ENCODE data around the gene STARD13.
A peak's percentile ranks its signal among the peaks of the same experiment; 100 is the strongest.

The STARD13 gene

DNA sequence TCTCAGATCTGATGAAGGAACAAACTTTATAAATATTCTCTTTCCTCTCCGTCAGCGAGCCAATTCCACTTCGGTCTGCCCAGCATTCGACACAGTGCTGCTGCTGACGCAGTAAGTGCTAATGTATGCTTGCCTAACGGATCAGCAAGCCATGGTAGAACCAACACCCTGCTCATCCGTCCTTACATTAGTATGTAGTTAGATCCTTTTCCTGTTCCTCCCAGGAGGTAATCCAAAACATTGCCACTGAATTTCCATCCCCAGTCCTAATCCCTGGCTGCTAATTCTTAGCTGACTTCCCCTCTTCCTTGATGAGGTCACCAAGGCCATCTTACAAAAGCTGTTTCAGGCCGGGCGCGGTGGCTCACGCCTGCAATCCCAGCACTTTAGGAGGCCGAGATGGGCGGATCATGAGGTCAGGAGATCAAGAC, 88.0 kb downstream of the STARD13 start:
- Histone ChIP-seq H3K9me3 (ENCODE audit: control insufficient read depth in 2 of 2, low read length in 2 of 2) (no peaks in the 10 kb centered on the region), H3K36me3 (ENCODE audit: control insufficient read depth in 2 of 2, insufficient read depth in 2 of 2, low read length in 2 of 2) (no peaks in the 10 kb centered on the region), H3K4me3 (ENCODE audit: low read length in 2 of 2) (peak overlapping the region in 1 of 2 donors; percentile 31), H3K9ac (ENCODE audit: low read length in 2 of 2) (no peak overlapping the region), H3K4me1 (ENCODE audit: control insufficient read depth, insufficient read depth, low read length) (peaks cover 19% of the 10 kb centered on the region), H3K27me3 (ENCODE audit: control insufficient read depth in 1 of 2, insufficient read depth in 2 of 2, low read length in 2 of 2) (no peaks in the 10 kb centered on the region), H3K27ac (ENCODE audit: low read length) (peak overlapping the region; percentile 47)

- Histone ChIP-seq H3K4me1 (ENCODE audit: control insufficient read depth, insufficient read depth, low read length) (peaks cover 22% of the 10 kb centered on the region), H3K27ac (ENCODE audit: low read length) (peak overlapping the region; percentile 47)
Observed at GRCh38 chr13:33196767-33197166, 88.8 kb downstream of the STARD13 start.

DNA sequence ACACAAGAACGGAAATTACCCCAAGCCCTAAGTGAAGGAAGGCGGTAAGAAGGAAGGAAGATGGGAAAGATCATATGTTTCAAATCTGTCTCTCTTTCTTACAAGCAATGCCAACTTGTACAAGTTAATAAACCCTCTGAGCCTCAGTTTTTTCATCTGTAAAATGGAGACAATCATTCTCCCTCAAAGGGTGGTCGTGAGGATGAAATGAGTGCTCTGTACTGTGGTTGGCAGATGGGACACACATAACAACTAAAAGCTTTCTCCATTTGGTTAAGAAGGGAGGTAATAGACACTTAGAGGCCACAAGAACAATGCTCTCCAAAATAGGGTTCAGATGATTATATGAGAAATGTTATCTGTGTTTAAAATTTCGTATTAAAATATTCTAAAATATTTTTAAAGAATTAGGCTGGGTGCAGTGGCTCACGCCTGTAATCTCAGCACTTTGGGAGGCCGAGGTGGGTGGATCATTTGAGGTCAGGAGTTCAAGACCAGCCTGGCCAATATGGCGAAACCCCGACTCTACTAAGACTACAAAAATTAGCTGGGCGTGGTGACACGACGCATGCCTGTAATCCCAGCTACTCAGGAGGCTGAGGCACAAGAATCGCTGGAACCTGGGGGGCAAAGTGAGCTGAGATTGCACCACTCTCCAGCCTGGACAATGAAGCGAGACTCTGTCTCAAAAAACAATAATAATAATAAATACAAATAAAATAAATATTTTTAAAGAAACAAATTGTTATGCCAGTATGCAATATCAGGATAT, 89.7 kb downstream of the STARD13 start:
- Histone ChIP-seq H3K27ac (ENCODE audit: low read length) (no peak overlapping the region), H3K9ac (ENCODE audit: low read length in 2 of 2) (peak overlapping the region in 1 of 2 donors; percentile 11), H3K9me3 (ENCODE audit: control insufficient read depth in 2 of 2, low read length in 2 of 2) (no peaks in the 10 kb centered on the region), H3K27me3 (ENCODE audit: control insufficient read depth in 1 of 2, insufficient read depth in 2 of 2, low read length in 2 of 2) (no peaks in the 10 kb centered on the region), H3K36me3 (ENCODE audit: control insufficient read depth in 2 of 2, insufficient read depth in 2 of 2, low read length in 2 of 2) (no peaks in the 10 kb centered on the region), H3K4me1 (ENCODE audit: control insufficient read depth, insufficient read depth, low read length) (peaks cover 28% of the 10 kb centered on the region), H3K4me3 (ENCODE audit: low read length in 2 of 2) (peak overlapping the region; percentile 13 to 36)

More at GRCh38 chr13:33196767-33197166, 88.8 kb downstream of the STARD13 start:
- Histone ChIP-seq H3K27me3 (ENCODE audit: control insufficient read depth in 1 of 2, insufficient read depth in 2 of 2, low read length in 2 of 2) (no peaks in the 10 kb centered on the region), H3K9me3 (ENCODE audit: control insufficient read depth in 2 of 2, low read length in 2 of 2) (no peaks in the 10 kb centered on the region), H3K9ac (ENCODE audit: low read length in 2 of 2) (no peak overlapping the region), H3K36me3 (ENCODE audit: control insufficient read depth in 2 of 2, insufficient read depth in 2 of 2, low read length in 2 of 2) (no peaks in the 10 kb centered on the region), H3K4me3 (ENCODE audit: low read length in 2 of 2) (peak overlapping the region; percentile 16 to 29)

GRCh38 chr13:33194820-33195692, 90.5 kb downstream of the STARD13 start:
- Histone ChIP-seq H3K36me3 (ENCODE audit: control insufficient read depth in 2 of 2, insufficient read depth in 2 of 2, low read length in 2 of 2) (no peaks in the 10 kb centered on the region), H3K9ac (ENCODE audit: low read length in 2 of 2) (peak overlapping the region in 1 of 2 donors; percentile 11), H3K27ac (ENCODE audit: low read length) (no peak overlapping the region), H3K27me3 (ENCODE audit: control insufficient read depth in 1 of 2, insufficient read depth in 2 of 2, low read length in 2 of 2) (no peaks in the 10 kb centered on the region), H3K9me3 (ENCODE audit: control insufficient read depth in 2 of 2, low read length in 2 of 2) (no peaks in the 10 kb centered on the region), H3K4me3 (ENCODE audit: low read length in 2 of 2) (peak overlapping the region; percentile 13 to 36), H3K4me1 (ENCODE audit: control insufficient read depth, insufficient read depth, low read length) (peaks cover 24% of the 10 kb centered on the region)

- H3K9ac ChIP-seq (ENCODE audit: low read length in 2 of 2), result no peak overlapping the region
- H3K27ac ChIP-seq (ENCODE audit: low read length), result no peak overlapping the region
- H3K36me3 ChIP-seq (ENCODE audit: control insufficient read depth in 2 of 2, insufficient read depth in 2 of 2, low read length in 2 of 2), result no peaks in the 10 kb centered on the region
- peaks cover 26% of the 10 kb centered on the region for H3K4me1 ChIP-seq (ENCODE audit: control insufficient read depth, insufficient read depth, low read length)
- no peak overlapping the region for H3K4me3 ChIP-seq (ENCODE audit: low read length in 2 of 2)
- no peaks in the 10 kb centered on the region for H3K27me3 ChIP-seq (ENCODE audit: control insufficient read depth in 1 of 2, insufficient read depth in 2 of 2, low read length in 2 of 2)
- H3K9me3 ChIP-seq (ENCODE audit: control insufficient read depth in 2 of 2, low read length in 2 of 2), result no peaks in the 10 kb centered on the region
Observed at GRCh38 chr13:33193428-33193974, 92.1 kb downstream of the STARD13 start.

GRCh38 chr13:33191425-33192210, 93.9 kb downstream of the STARD13 start:
- Histone ChIP-seq H3K9ac (ENCODE audit: low read length in 2 of 2) (peak overlapping the region in 1 of 2 donors; percentile 11), H3K36me3 (ENCODE audit: control insufficient read depth in 2 of 2, insufficient read depth in 2 of 2, low read length in 2 of 2) (no peaks in the 10 kb centered on the region), H3K4me3 (ENCODE audit: low read length in 2 of 2) (peak overlapping the region in 1 of 2 donors; percentile 3), H3K27me3 (ENCODE audit: control insufficient read depth in 1 of 2, insufficient read depth in 2 of 2, low read length in 2 of 2) (no peaks in the 10 kb centered on the region), H3K9me3 (ENCODE audit: control insufficient read depth in 2 of 2, low read length in 2 of 2) (no peaks in the 10 kb centered on the region), H3K4me1 (ENCODE audit: control insufficient read depth, insufficient read depth, low read length) (peaks cover 21% of the 10 kb centered on the region), H3K27ac (ENCODE audit: low read length) (peak overlapping the region; percentile 25)

DNA sequence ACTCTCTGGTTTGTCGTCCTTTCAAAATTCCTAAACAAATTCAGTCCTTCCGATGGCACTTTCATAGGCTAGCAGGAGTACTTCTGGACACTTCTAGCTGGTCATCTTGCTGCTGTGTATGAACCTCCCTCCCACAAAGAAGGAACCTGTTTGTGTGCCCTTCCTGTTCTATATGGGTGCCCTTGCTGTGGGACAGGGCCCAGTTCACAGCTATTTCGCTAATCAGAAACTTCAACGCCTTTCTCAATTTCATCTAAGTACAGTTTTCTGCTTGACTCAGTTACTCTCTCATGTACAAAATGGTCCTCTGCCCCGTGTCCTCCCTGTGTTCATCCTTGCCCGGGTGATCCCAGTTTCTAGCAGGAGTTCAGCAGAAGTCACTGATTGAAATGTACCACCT, 96.1 kb downstream of the STARD13 start:
- H3K9ac ChIP-seq (ENCODE audit: low read length in 2 of 2), result no peak overlapping the region
- no peak overlapping the region for H3K4me3 ChIP-seq (ENCODE audit: low read length in 2 of 2)
- H3K9me3 ChIP-seq (ENCODE audit: control insufficient read depth in 2 of 2, low read length in 2 of 2), result no peaks in the 10 kb centered on the region
- H3K36me3 ChIP-seq (ENCODE audit: control insufficient read depth in 2 of 2, insufficient read depth in 2 of 2, low read length in 2 of 2), result no peaks in the 10 kb centered on the region
- no peaks in the 10 kb centered on the region for H3K27me3 ChIP-seq (ENCODE audit: control insufficient read depth in 1 of 2, insufficient read depth in 2 of 2, low read length in 2 of 2)
- H3K27ac ChIP-seq (ENCODE audit: low read length), result no peak overlapping the region
- H3K4me1 ChIP-seq (ENCODE audit: control insufficient read depth, insufficient read depth, low read length), result peaks cover 25% of the 10 kb centered on the region

GRCh38 chr13:33188093-33188882, 97.3 kb downstream of the STARD13 start:
- no peaks in the 10 kb centered on the region for H3K27me3 ChIP-seq (ENCODE audit: control insufficient read depth in 1 of 2, insufficient read depth in 2 of 2, low read length in 2 of 2)
- H3K36me3 ChIP-seq (ENCODE audit: control insufficient read depth in 2 of 2, insufficient read depth in 2 of 2, low read length in 2 of 2), result no peaks in the 10 kb centered on the region
- peaks cover 37% of the 10 kb centered on the region for H3K4me1 ChIP-seq (ENCODE audit: control insufficient read depth, insufficient read depth, low read length)
- no peak overlapping the region for H3K27ac ChIP-seq (ENCODE audit: low read length)
- H3K9ac ChIP-seq (ENCODE audit: low read length in 2 of 2), result peak overlapping the region in 1 of 2 donors; percentile 39
- no peak overlapping the region for H3K4me3 ChIP-seq (ENCODE audit: low read length in 2 of 2)
- H3K9me3 ChIP-seq (ENCODE audit: control insufficient read depth in 2 of 2, low read length in 2 of 2), result no peaks in the 10 kb centered on the region

DNA sequence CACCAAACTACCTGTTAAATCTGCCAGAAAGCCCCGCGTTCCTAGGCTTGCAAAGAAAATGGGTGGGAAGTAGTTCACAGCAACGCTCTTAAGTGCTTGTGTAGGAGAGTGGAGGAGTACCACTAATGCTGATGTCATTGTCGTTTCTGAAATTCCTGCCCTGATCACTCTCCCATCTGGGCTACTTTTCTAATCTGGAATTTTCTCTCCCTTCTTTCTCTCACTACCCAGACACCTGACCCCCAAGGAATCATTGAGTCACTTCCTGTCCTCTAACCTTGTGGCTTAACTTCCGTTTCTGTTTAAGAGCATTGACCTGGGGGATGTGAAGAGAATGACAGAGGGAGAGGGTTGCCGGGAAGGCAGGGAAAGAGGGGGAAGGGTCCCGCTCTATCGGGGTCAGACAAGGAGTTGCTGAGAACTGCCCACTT, 98.7 kb downstream of the STARD13 start:
- Histone ChIP-seq H3K9me3 (ENCODE audit: control insufficient read depth in 2 of 2, low read length in 2 of 2) (no peaks in the 10 kb centered on the region), H3K36me3 (ENCODE audit: control insufficient read depth in 2 of 2, insufficient read depth in 2 of 2, low read length in 2 of 2) (no peaks in the 10 kb centered on the region), H3K27me3 (ENCODE audit: control insufficient read depth in 1 of 2, insufficient read depth in 2 of 2, low read length in 2 of 2) (no peaks in the 10 kb centered on the region), H3K4me1 (ENCODE audit: control insufficient read depth, insufficient read depth, low read length) (peaks cover 44% of the 10 kb centered on the region), H3K4me3 (ENCODE audit: low read length in 2 of 2) (no peak overlapping the region), H3K27ac (ENCODE audit: low read length) (peak overlapping the region; percentile 66), H3K9ac (ENCODE audit: low read length in 2 of 2) (no peak overlapping the region)
